ENCODE measurements around the gene IL1RAPL1.

GRCh38 chrX:28847423-28847822 lies 260.2 kb downstream of the IL1RAPL1 start:
- TF ChIP-seq POLR2A (IDR thresholded peaks at IDR 0.05) (no peak), CTCF (IDR thresholded peaks at IDR 0.05) (no peak)
